Suppressor macrophage (primary cell): ENCODE data around the gene PAX6.

ENCODE experiments used
- DNase-seq, 4 experiments: peaks; one replicate each; pipeline ENCODE4 v3.0.0-alpha.2; 2020 to 2022

The PAX6 gene

DNA sequence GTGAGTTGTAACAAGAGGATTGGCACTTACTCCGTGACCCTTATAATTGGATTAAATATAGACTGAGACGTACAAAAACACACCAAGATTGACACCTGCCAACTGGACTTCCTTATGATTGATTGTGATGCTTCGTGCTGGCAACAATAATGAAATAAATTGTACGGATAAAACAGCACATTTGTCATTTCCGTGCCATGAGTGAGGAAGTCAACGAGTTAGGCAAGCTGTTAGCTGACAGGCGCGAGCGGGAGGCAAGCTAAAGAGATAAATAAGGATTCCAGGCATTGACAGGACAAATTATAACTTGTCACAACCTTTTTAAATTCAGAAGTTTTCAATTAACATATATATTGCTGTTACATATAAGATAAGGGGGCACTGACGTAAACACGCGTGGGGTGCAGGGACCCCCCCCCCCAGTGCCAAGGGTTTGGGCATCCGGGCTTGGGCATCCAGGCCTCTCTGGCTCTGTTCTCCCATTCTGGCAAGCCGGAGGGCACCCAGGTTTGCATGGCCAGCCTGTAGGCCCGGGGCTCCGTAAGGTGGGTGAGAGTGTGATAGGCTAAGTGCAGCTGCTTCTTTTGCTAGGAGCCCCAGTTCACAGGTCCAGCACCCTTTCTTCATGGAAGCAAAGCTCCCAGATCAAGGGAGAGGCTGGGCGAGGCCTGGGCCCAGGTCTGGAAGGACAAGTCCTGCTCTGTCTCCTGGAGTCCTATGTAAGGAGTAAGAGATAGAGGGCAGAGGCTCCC, 11.2 kb upstream of the PAX6 start:
- DNase-seq, result no peak

DNA sequence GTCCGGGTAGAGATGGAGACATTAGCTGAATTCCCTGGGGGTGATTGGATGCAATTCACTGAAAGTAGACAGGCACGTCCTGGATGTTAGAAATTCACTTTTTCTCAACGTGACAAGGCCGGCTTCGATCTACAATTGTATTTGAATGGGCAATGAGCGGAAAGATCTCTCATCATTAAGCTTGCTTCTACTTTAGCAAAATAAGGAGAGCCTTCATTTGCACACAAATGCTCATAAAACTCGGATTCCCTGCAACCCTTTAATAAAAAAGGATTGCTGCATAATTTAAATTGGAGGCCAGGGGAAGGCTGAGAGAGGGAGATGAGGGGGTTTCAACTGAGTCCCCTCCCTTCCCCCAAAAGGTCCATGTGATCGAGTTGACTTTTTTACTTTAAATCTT, 10.6 kb upstream of the PAX6 start:
- no peak for DNase-seq

GRCh38 chr11:31821235-31821764, 10.2 kb upstream of the PAX6 start:
- DNase-seq, result no peak

GRCh38 chr11:31820438-31820818, 9.3 kb upstream of the PAX6 start:
- peak in 3 of 4 experiments; percentile 42 to 66 (median 51) for DNase-seq

GRCh38 chr11:31819621-31820437, 8.7 kb upstream of the PAX6 start:
- no peak for DNase-seq

DNA sequence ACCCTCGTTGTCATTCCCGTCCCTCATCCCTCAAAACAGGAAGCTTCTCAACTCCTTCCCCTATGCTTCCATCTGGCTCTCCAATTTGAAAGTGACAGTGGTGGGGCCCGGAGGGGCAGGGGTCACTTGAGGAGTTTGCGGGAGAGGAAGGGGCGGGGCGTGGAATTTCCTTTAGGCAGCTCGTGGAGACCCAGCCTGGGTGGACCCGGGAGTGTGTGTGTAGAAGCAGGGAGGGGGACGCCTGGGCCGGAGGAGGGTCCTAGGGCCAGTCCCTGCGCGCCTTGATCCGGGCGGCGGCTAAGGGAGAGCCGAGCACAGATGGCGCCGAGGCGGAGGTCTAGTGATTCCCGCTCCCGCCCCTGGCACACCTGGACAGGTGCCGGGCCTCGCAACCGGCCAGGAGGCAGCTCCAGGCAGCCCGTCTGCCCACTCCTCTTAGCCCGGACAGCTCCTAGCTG, 7.8 kb upstream of the PAX6 start:
- DNase-seq, result no peak

DNA sequence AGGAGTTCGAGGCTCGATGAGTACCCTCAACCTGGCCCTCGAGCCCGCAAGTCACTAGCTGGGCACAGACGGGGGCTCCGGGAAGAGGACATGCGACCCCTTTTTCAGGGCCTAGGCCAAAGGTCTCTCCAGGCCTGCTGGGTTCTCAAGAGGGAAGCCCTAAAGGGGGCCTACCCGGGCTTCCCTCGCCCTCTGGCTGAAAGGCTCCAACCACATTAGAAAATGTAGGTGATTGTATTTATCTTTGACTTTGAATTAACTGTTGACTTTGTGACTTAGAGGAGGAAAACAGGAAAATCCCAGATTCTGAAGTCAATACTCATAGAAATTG, 7.3 kb upstream of the PAX6 start:
- no peak for DNase-seq

GRCh38 chr11:31817621-31818424, 6.7 kb upstream of the PAX6 start:
- DNase-seq, result no peak

- DNase-seq, result no peak
These were observed 6.0 kb upstream of the PAX6 start for GRCh38 chr11:31817054-31817620.

GRCh38 chr11:31816468-31817053, 5.4 kb upstream of the PAX6 start:
- no peak for DNase-seq

DNA sequence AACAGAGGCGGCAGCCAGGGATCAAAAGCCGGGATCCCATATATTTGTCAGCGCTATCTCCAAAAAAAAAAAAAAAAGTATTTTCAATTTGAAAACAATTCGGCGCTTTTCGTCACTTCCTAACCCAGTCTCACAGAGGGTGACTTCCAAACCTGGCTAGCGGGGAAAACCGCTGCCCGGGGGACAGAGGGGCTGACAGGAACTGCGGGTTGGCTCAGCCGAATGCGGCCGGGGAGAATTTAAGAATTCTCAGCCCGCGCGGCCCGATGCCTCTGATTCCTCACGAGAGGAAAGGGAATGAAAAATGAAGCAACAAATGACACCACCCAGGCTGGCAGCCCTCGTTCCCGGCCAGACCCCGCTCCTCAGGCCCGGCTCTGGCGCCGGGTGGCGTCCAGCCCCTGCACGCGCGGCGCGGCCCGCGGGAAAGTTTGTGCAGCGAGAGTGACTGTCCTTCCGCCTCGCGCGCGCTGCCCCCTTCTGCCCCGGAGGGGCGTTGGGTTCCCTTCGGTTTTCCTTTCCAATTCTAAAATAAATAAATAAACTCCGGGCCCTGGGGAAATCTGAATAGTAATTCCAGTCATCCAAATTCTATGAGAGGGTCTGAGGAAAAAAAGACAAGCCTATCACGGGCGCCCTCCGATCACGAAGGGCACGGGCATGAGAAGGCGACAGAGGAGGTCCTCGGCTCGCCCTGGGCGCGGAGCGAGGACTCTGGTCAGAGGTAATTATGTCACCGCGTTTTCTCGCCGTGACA, 4.8 kb upstream of the PAX6 start:
- no peak for DNase-seq

- DNase-seq, result no peak
These were observed 3.2 kb upstream of the PAX6 start for GRCh38 chr11:31814176-31814868.

DNA sequence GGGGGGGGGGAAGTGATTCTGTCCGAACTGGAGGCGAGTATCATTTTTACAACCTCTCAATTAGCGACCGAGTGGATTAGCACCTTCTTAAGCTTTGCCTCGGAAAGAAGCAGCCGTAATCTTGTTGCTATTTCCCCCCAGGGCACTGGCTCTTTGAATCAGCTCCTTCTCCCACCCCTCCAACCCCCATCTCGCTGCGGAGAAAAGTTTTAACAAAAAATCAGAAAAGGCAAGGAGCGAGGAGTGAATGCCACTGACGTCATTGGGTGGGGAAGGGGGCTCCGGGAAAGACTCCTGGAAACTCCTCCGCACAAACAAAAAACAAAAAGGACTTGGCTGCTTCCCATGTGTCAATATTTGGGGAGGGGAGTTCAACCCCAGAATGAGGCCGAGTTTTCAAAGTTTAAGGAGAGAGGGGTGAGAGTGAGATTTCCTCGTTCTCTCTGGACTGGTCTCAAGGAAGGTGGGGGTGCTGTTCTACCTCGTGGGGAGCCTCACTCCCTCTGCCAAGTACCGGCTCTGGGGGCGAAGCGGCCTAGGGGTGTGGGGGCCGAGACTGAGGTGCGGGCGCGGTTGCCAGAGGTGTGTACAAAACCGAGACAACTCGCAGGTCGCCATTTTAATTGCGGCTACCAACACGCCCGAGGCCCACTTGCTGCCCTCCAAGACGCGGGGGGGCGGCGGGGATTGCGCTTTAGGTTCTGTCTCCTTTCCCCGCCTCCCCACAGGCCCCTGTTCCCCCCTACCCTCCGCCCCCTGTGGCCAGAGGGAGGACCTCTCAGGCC, 2.5 kb upstream of the PAX6 start:
- no peak for DNase-seq

- peak in 1 of 4 experiments; percentile 36 for DNase-seq
These were observed 1.6 kb upstream of the PAX6 start for GRCh38 chr11:31812383-31813381.

DNA sequence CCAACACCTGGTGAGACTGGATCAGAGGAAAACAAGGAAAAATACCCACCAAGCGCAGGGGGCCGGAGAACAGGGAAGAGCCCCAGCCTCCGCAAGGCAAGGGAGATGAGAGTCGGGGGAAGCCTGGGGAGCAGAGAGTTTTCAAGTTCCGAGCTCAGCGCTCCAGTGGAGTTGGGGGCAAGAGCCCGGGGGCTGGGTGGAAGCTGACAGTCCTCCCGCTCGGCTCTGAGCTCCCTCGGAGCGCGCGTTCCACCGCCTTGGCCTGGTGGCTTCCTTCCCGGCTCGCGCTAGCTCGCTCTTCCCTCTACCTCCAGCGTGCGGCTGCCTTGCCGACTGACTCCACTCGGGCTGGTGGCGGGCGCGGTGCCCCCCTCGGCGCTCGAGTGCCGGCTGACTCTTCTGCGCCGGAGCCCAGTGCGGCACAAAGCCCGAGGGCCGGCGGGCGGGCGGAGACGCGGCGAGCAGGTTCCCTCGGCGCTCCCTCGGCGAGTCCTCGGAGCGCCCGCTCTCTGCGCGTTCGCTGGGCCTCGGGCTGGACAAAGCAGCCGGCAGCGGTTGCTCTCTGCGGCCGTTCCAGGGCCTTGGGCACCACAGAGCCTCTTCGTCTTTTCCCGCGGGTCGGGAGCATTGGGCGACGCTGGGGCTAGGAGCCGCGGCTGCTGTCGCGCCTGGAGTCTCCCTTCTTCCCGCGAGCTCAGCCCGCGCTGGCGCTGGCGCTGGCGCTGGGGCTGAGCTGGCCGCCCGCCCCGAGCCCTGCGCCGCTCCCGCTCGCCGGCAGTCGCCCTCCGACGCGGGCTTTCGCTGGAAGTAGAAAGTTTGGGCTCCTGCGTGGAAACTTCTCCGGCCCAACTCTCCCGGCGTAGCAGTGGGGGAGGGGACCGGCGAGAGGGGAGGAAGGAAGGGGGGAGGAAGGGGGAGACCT, 1.0 kb downstream of the PAX6 start:
- DNase-seq, result peak in 3 of 4 experiments; percentile 16 to 50 (median 36)

GRCh38 chr11:31809541-31809856, 1.6 kb downstream of the PAX6 start:
- no peak for DNase-seq

DNA sequence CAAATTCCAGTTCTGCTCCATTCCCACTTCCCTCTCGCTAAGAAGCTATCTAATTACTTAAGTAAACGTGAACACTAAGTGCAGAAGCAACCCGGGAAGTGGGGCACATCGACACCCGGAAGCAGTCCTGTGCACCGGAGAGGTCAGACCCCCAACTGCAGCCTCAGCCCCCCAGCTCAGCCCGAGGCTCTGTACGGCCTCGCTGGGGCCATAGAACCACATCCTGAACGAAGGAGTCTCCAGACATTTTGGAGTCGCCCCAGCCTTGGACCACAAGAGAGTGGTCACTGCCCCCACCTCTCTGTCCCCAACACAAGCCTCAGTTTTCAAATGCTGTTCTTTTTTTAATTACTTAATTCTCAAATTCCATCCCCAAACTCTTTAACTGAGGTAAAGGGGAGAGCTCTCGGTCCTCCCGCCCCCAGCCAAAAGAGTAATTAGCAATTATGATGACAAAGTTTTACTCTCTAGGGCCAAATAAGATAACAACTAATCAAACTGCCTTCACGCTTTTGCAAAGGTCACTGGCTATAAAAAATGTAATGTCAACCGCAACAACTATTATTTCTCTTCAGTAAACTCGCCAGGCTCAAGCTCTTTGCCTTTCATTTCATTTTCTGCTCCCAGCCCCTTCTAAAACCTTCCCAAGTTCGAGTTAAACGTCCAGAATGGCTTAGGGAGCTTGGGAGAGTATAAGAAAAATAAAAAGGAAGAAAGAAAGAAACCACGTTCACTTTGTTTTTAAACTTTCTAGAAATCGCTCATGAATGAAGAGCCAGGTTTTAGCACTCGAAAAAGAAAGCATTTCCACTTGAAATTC, 2.2 kb downstream of the PAX6 start:
- DNase-seq, result no peak
